K562 (cell line): Measurements from ENCODE around the gene CTCF. TPM values are rescaled to one million over a fixed set of nuclear protein-coding genes. Genes with fewer than 3 reads are reported as not detected.
A peak's percentile ranks its signal among the peaks of the same experiment; 100 is the strongest.

Experiments used
- CBX8 ChIP-seq: fragments of 200-600 bp; sonication (generic); IDR thresholded peaks from 2 replicates; pipeline ENCODE4 v1.6.1; 2012; ENCODE audit warnings: borderline replicate concordance, mixed run types, low read depth, mild to moderate bottlenecking, moderate library complexity, mixed read lengths, low read length, control low read depth, inconsistent platforms; ENCODE audit not compliant: poor library complexity, severe bottlenecking; ENCODE audit errors: extremely low read depth
- FOXA3 ChIP-seq, 2 experiments: fragments of 450-650 bp in 1 of 2; sonication (generic) in 1 of 2; formaldehyde crosslinking; IDR thresholded peaks in 1 of 2; conservative IDR thresholded peaks in 1 of 2; 2 replicates each; pipeline versions ENCODE4 v1.4.0 to v1.8.0; 2020 to 2022; ENCODE audit warnings: mild to moderate bottlenecking in 2 of 2, missing genetic modification reagents in 1 of 2
- FOXJ2 ChIP-seq: fragments of 200-800 bp; sonication (Bioruptor generic); IDR thresholded peaks from 2 replicates; pipeline ENCODE4 v1.6.1; 2016; ENCODE audit warnings: missing genetic modification characterization, missing compliant biosample characterization
- GATAD2B ChIP-seq: fragments of 450-650 bp; IDR thresholded peaks from 2 replicates; pipeline ENCODE4 v1.6.1; 2017; ENCODE audit warnings: mild to moderate bottlenecking, borderline replicate concordance
- LCOR ChIP-seq: sonication (generic); formaldehyde crosslinking; IDR thresholded peaks from 2 replicates; pipeline ENCODE4 v1.8.0; 2022; ENCODE audit warnings: mild to moderate bottlenecking, missing genetic modification reagents
- MCM7 ChIP-seq, 2 experiments: fragments of 450-650 bp; IDR thresholded peaks; 2 replicates each; pipeline ENCODE4 v1.6.1; 2016 to 2018
- MIER1 ChIP-seq: fragments of 450-650 bp; IDR thresholded peaks from 2 replicates; pipeline ENCODE4 v1.6.1; 2016; ENCODE audit warnings: antibody characterized with exemption, mild to moderate bottlenecking, low read depth
- NFE2 ChIP-seq: IDR thresholded peaks from 2 replicates; pipeline ENCODE4 v1.6.1; 2014; ENCODE audit warnings: antibody characterized with exemption, low read depth
- PHF8 ChIP-seq: fragments of 200-600 bp; sonication (generic); IDR thresholded peaks from 2 replicates; pipeline ENCODE4 v1.6.1; 2012; ENCODE audit warnings: mixed run types, mild to moderate bottlenecking, inconsistent platforms, low read length, moderate library complexity, borderline replicate concordance
- SMARCA5 ChIP-seq: fragments of 450-650 bp; IDR thresholded peaks from 2 replicates; pipeline ENCODE4 v1.6.1; 2016
- SRSF7 ChIP-seq: fragments of 200-400 bp; formaldehyde crosslinking; optimal IDR thresholded peaks from 2 replicates; pipeline ENCODE3; 2017; ENCODE audit warnings: mild to moderate bottlenecking, low read depth, low read length
- THRAP3 ChIP-seq: fragments of 450-650 bp; IDR thresholded peaks from 2 replicates; pipeline ENCODE4 v1.6.1; 2016; ENCODE audit warnings: mild to moderate bottlenecking, inconsistent platforms, borderline replicate concordance
- ZNF324 ChIP-seq: fragments of 250-450 bp; sonication (Bioruptor Pico); IDR thresholded peaks from 2 replicates; pipeline ENCODE4 v1.4.0; 2020; ENCODE audit warnings: mild to moderate bottlenecking
- polyA plus RNA-seq, 8 experiments: library from polyadenylated mRNA; depleted of rRNA in 4 of 8; stranded (reverse) in 5 of 8; unstranded in 3 of 8; fragments of >200 nt; fragmentation: Nextera tagmentation in 2 of 8; fragmentation: Illumina TruSeq in 1 of 8; extraction: Ambion mirVana in 2 of 8; extraction: Trizol in 1 of 8; gene quantifications; 2 replicates each; pipeline versions ENCODE4 v1.2.1 to v1.2.3, GENCODE V29; 2011 to 2014; ENCODE audit warnings: inconsistent platforms in 1 of 8, missing spikeins in 1 of 8
- total RNA-seq, 7 experiments: library from RNA; depleted of rRNA in 6 of 7; stranded (reverse); fragments of >200 nt in 6 of 7; fragmentation: Illumina TruSeq in 2 of 7; extraction: Trizol in 2 of 7; gene quantifications; 2 replicates each; pipeline versions ENCODE4 v1.2.1 to v1.2.3, GENCODE V29; 2011 to 2021; ENCODE audit warnings: low replicate concordance in 1 of 7
- TF ChIP-seq, protein P1 (sequence below): fragments of 450-650 bp; formaldehyde crosslinking; IDR thresholded peaks from 2 replicates; pipeline ENCODE4 v1.4.0; 2022; ENCODE audit warnings: missing genetic modification characterization
- TF ChIP-seq, protein P2 (sequence below): fragments of 250-450 bp; sonication (Bioruptor Pico); IDR thresholded peaks from 2 replicates; pipeline ENCODE4 v1.6.1; 2021; ENCODE audit warnings: mild to moderate bottlenecking
- TF ChIP-seq, protein P3 (sequence below): fragments of 450-650 bp; IDR thresholded peaks from 2 replicates; pipeline ENCODE4 v1.6.1; 2016
- TF ChIP-seq, protein P4 (sequence below), 2 experiments: fragments of 450-650 bp; IDR thresholded peaks; 2 replicates each; pipeline ENCODE4 v1.6.1; 2016; ENCODE audit warnings: mild to moderate bottlenecking in 2 of 2, borderline replicate concordance in 1 of 2, low read depth in 1 of 2, moderate library complexity in 1 of 2

The CTCF gene
- total and polyA plus RNA-seq, 9 of the 15 experiments (the other 6 are each of a cell fraction or from before 2014, with no cell fraction given) = 7.8 to 49.2 (median 33.9) TPM

DNA sequence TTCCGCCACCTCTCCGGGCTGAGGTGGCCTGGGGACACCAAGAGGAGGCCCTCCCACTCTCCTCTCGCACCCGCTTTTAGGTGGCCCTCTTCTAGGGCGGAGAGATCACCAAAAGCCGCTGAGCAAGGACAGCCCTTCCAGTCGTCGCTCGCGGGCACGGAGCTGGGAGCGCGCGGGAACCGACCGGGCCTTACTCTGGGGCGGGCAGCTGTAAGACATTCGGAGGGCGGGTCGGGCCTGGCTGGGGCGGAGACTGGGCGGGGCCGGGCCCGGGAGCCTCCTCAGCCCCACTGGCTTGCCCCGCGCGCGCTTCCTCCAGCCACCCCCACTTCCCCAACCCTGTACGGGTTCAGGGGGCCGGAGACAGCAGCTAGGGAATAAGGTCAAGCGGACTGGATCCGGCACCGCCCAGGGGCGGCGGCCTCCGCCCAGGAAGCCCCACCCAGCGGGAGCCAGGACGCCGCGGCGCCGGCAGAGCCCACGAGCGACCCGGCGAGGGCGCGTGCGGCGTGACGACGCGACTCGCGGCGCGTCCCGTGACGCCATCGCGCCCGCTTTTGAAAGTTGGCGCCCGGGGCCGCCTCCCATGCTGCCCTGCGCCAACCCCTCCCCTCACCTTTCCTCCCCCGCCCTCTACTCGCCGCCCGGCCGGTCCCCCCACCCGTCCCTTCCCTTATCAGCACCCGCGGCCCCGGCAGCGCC is 351 bp upstream of the CTCF start (continued):
- no peak for TF ChIP-seq SRSF7
- TF ChIP-seq THRAP3 = no peak
- TF ChIP-seq SMARCA5 = no peak
- no peak for TF ChIP-seq FOXJ2 (tag)
- TF ChIP-seq CBX8 = no peak
- peak; percentile 69 for TF ChIP-seq PHF8
- TF ChIP-seq, protein P1, sequence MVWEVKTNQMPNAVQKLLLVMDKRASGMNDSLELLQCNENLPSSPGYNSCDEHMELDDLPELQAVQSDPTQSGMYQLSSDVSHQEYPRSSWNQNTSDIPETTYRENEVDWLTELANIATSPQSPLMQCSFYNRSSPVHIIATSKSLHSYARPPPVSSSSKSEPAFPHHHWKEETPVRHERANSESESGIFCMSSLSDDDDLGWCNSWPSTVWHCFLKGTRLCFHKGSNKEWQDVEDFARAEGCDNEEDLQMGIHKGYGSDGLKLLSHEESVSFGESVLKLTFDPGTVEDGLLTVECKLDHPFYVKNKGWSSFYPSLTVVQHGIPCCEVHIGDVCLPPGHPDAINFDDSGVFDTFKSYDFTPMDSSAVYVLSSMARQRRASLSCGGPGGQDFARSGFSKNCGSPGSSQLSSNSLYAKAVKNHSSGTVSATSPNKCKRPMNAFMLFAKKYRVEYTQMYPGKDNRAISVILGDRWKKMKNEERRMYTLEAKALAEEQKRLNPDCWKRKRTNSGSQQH (CRISPR knock-in tag) = no peak
- TF ChIP-seq, protein P2, sequence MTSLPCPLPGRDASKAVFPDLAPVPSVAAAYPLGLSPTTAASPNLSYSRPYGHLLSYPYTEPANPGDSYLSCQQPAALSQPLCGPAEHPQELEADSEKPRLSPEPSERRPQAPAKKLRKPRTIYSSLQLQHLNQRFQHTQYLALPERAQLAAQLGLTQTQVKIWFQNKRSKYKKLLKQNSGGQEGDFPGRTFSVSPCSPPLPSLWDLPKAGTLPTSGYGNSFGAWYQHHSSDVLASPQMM (CRISPR knock-in tag) = no peak
- no peak for TF ChIP-seq ZNF324 (CRISPR knock-in tag)
- peak; percentile 40; the same call in 1 of the 2 replicates for TF ChIP-seq LCOR (CRISPR knock-in tag)
- TF ChIP-seq GATAD2B = peak; percentile 99
- TF ChIP-seq FOXA3 (CRISPR knock-in tag; conservative IDR thresholded peaks at IDR 0.05 in 1 of 2, IDR thresholded peaks at IDR 0.05 in 1 of 2) = no peak
- TF ChIP-seq, protein P3, sequence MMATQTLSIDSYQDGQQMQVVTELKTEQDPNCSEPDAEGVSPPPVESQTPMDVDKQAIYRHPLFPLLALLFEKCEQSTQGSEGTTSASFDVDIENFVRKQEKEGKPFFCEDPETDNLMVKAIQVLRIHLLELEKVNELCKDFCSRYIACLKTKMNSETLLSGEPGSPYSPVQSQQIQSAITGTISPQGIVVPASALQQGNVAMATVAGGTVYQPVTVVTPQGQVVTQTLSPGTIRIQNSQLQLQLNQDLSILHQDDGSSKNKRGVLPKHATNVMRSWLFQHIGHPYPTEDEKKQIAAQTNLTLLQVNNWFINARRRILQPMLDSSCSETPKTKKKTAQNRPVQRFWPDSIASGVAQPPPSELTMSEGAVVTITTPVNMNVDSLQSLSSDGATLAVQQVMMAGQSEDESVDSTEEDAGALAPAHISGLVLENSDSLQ = no peak
- TF ChIP-seq MCM7 (IDR thresholded peaks at IDR 0.05) = no peak
- TF ChIP-seq NFE2 = 0 out of 2 replicates have a peak, but pooled peaks have one; percentile 12
- TF ChIP-seq, protein P4, sequence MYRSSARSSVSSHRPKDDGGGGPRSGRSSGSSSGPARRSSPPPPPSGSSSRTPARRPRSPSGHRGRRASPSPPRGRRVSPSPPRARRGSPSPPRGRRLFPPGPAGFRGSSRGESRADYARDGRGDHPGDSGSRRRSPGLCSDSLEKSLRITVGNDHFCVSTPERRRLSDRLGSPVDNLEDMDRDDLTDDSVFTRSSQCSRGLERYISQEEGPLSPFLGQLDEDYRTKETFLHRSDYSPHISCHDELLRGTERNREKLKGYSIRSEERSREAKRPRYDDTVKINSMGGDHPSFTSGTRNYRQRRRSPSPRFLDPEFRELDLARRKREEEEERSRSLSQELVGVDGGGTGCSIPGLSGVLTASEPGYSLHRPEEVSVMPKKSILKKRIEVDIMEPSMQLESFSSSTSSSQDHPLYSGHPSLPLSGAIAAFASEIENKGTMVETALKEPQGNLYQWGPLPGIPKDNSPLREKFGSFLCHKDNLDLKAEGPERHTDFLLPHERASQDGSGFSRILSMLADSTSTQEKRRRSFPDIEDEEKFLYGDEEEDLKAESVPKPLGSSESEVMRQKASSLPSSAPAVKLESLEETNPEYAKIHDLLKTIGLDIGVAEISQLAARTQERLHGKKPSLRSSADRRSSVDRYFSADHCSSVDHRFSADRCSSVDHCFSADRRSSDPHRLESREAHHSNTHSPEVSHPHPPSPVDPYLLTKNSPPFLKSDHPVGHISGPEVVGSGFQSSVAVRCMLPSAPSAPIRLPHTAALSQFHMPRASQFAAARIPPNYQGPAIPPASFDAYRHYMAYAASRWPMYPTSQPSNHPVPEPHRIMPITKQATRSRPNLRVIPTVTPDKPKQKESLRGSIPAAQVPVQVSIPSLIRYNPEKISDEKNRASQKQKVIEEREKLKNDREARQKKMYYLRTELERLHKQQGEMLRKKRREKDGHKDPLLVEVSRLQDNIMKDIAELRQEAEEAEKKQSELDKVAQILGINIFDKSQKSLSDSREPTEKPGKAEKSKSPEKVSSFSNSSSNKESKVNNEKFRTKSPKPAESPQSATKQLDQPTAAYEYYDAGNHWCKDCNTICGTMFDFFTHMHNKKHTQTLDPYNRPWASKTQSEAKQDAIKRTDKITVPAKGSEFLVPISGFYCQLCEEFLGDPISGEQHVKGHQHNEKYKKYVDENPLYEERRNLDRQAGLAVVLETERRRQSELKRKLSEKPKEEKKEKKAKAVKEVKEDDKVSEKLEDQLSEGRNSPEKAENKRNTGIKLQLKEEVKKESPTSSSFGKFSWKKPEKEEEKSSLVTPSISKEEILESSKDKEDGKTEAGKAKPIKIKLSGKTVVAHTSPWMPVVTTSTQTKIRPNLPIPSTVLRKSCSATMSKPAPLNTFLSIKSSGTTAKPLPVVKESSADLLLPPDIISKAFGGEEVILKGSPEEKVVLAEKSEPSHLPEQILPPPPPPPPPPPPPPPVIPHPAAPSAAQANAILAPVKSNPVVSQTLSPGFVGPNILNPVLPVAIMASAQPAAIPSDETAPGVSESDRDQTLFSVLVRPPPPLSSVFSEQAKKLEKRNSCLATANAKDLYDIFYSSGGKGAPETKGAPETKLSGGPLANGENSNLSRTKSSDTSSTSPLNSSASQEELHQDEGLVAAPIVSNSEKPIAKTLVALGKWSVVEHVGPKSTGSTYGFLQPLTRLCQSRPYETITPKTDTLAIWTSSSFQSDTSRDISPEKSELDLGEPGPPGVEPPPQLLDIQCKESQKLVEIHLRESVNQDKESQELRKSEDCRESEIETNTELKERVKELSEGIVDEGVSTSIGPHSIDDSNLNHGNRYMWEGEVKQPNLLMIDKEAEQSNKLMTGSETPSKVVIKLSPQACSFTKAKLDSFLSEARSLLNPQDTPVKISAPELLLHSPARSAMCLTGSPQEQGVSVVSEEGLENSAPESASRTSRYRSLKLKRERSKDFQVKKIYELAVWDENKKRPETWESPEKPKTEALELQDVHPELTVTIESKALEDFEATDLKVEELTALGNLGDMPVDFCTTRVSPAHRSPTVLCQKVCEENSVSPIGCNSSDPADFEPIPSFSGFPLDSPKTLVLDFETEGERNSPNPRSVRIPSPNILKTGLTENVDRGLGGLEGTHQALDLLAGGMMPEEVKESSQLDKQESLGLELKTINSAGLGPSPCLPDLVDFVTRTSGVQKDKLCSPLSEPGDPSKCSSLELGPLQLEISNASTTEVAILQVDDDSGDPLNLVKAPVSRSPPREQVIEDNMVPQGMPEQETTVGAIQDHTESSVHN (IDR thresholded peaks at IDR 0.05; ENCODE audit: borderline replicate concordance in 1 of 2, low read depth in 1 of 2) = no peak
- TF ChIP-seq MIER1 = no peak
